Calu3 (cell line): ENCODE results near the gene TOB2. TPM values are rescaled to one million over a fixed set of nuclear protein-coding genes. Genes with fewer than 3 reads are reported as not detected.

Experiments
- BruUV-seq: library from RNA; stranded (reverse); fragments of 400-500 nt; replicated peaks from 2 replicates; lab custom pipeline; 2021; lab: Mats Ljungman, UMichigan
- CTCF ChIA-PET: fragments of 300-600 bp; sonication (Branson Sonifier 250); formaldehyde crosslinking; loops from one replicate; lab custom pipeline; 2022; ENCODE audit warnings: antibody characterized with exemption; lab: Charles Lee
- DNase-seq: peaks from one replicate; pipeline ENCODE4 v3.0.0; 2022
- H3K27ac Mint-ChIP-seq: one replicate; pipeline ENCODE4 v1.8.0; 2022; ENCODE audit warnings: mixed read lengths; ENCODE audit not compliant: unreplicated experiment
- H3K27me3 Mint-ChIP-seq: one replicate; pipeline ENCODE4 v1.8.0; 2022; ENCODE audit warnings: mixed read lengths; ENCODE audit not compliant: unreplicated experiment
- H3K36me3 Mint-ChIP-seq: one replicate; pipeline ENCODE4 v1.8.0; 2022; ENCODE audit warnings: mild to moderate bottlenecking, moderate library complexity, mixed read lengths; ENCODE audit not compliant: insufficient read depth, unreplicated experiment
- H3K4me1 Mint-ChIP-seq: one replicate; pipeline ENCODE4 v1.8.0; 2022; ENCODE audit warnings: mild to moderate bottlenecking, low read depth, mixed read lengths; ENCODE audit not compliant: unreplicated experiment
- H3K4me3 Mint-ChIP-seq: one replicate; pipeline ENCODE4 v1.8.0; 2022; ENCODE audit warnings: mild to moderate bottlenecking, low read depth, moderate library complexity, mixed read lengths; ENCODE audit not compliant: unreplicated experiment
- H3K9me3 Mint-ChIP-seq: one replicate; pipeline ENCODE4 v1.8.0; 2022; ENCODE audit warnings: low read depth, mixed read lengths; ENCODE audit not compliant: unreplicated experiment
- CTCF ChIP-seq: fragments of 200-600 bp; IDR thresholded peaks from one replicate; pipeline ENCODE4 v1.8.0; 2022; ENCODE audit warnings: antibody characterized with exemption; ENCODE audit not compliant: unreplicated experiment
- intact Hi-C: fragments of 100-400 bp; cut with micrococcal nuclease; formaldehyde crosslinking; loops from one replicate; pipeline ENCODE4 v1.10.0; 2022; ENCODE audit not compliant: unreplicated experiment
- total RNA-seq: library from RNA; stranded (reverse); gene quantifications from 2 replicates; pipeline ENCODE4 v1.2.3, GENCODE V29; 2022

Gene TOB2
- total RNA-seq, 1 experiment from 2014 or later: 57.3 TPM

GRCh38 chr22:41411021-41411851 lies 35.4 kb downstream of the TOB2 start:
- H3K36me3 Mint-ChIP-seq: peaks cover 24% of the 10 kb centered on the region
- H3K9me3 Mint-ChIP-seq: no peaks in the 10 kb centered on the region
- CTCF ChIA-PET: interaction anchor here (0.6 kb wide), 1 partner anchor 8 kb away, joined by 3 read pairs; no protein-coding TSS in a partner anchor
- intact Hi-C loops: no loop called here
- TF ChIP-seq CTCF: no peak
- no TSS peak for BruUV-seq
- H3K4me1 Mint-ChIP-seq: peaks cover 10% of the 10 kb centered on the region
- H3K4me3 Mint-ChIP-seq: no peak overlapping the region
- no peak overlapping the region for H3K27ac Mint-ChIP-seq
- DNase-seq: no peak
- H3K27me3 Mint-ChIP-seq: no peaks in the 10 kb centered on the region

- no peak overlapping the region for H3K4me3 Mint-ChIP-seq
- no TSS peak for BruUV-seq
- no peak for TF ChIP-seq CTCF
- intact Hi-C loops: no loop called here
- no peak for DNase-seq
- H3K27me3 Mint-ChIP-seq: no peaks in the 10 kb centered on the region
- H3K9me3 Mint-ChIP-seq: no peaks in the 10 kb centered on the region
- peaks cover 24% of the 10 kb centered on the region for H3K36me3 Mint-ChIP-seq
- H3K4me1 Mint-ChIP-seq: peaks cover 10% of the 10 kb centered on the region
- H3K27ac Mint-ChIP-seq: no peak overlapping the region
- CTCF ChIA-PET: no interaction called here
Measured at GRCh38 chr22:41410311-41410751, 36.3 kb downstream of the TOB2 start.

GRCh38 chr22:41408665-41409064 lies 37.9 kb downstream of the TOB2 start:
- H3K36me3 Mint-ChIP-seq: peaks cover 12% of the 10 kb centered on the region
- no peak overlapping the region for H3K27ac Mint-ChIP-seq
- H3K27me3 Mint-ChIP-seq: no peaks in the 10 kb centered on the region
- CTCF ChIA-PET: interaction anchor here (0.6 to 0.7 kb wide), 2 partner anchors 10 to 91 kb away, joined by 3 to 4 read pairs; no protein-coding TSS in a partner anchor
- H3K4me3 Mint-ChIP-seq: no peak overlapping the region
- no peak for TF ChIP-seq CTCF
- H3K9me3 Mint-ChIP-seq: no peaks in the 10 kb centered on the region
- intact Hi-C loops: no loop called here
- no peak for DNase-seq
- BruUV-seq: no TSS peak
- H3K4me1 Mint-ChIP-seq: peaks cover 4% of the 10 kb centered on the region

GRCh38 chr22:41407433-41407832 lies 39.2 kb downstream of the TOB2 start:
- TF ChIP-seq CTCF: no peak
- no peak for DNase-seq
- no peaks in the 10 kb centered on the region for H3K27me3 Mint-ChIP-seq
- no peaks in the 10 kb centered on the region for H3K9me3 Mint-ChIP-seq
- peaks cover 4% of the 10 kb centered on the region for H3K36me3 Mint-ChIP-seq
- H3K4me3 Mint-ChIP-seq: no peak overlapping the region
- no TSS peak for BruUV-seq
- CTCF ChIA-PET: no interaction called here
- no peak overlapping the region for H3K27ac Mint-ChIP-seq
- intact Hi-C loops: no loop called here
- H3K4me1 Mint-ChIP-seq: peaks cover 11% of the 10 kb centered on the region
